A673 (cell line): Measurements from ENCODE around the gene LGALS3BP.

Source experiments
- EZH2 ChIP-seq: fragments of 200-600 bp; sonication (generic); IDR thresholded peaks from 2 replicates; pipeline ENCODE4 v1.6.1; 2017; ENCODE audit warnings: borderline replicate concordance, low read depth, mild to moderate bottlenecking, mixed read lengths, antibody characterized with exemption, low read length; ENCODE audit not compliant: poor library complexity, severe bottlenecking
- TF ChIP-seq, protein P1 (sequence below): fragments of 300-800, 200-600 bp; sonication (generic); conservative IDR thresholded peaks from 2 replicates; pipeline ENCODE4 v1.5.1; 2017; ENCODE audit warnings: low read depth, mild to moderate bottlenecking, antibody characterized with exemption, low read length, moderate library complexity, mixed read lengths

DNA sequence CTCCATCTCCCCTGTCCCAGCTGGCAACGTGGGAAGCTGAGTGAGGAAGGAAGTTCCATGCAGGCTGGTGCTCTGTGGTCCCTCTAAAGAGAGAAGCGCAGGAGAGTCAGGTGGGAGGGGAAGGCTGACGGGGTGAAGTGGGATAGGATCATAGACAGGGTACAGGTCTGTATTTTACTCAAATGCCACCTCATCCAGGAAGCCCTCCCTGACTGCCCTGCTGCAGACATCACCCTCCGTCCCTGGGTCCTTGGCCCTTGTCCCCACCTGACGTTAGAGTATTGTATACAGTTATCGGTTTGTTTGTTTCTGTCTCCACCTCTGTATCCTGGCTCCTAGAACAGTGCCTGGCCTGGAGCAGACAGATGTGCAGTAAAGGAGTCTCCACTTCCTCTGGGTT is 18.2 kb upstream of the LGALS3BP start:
- TF ChIP-seq, protein P1, sequence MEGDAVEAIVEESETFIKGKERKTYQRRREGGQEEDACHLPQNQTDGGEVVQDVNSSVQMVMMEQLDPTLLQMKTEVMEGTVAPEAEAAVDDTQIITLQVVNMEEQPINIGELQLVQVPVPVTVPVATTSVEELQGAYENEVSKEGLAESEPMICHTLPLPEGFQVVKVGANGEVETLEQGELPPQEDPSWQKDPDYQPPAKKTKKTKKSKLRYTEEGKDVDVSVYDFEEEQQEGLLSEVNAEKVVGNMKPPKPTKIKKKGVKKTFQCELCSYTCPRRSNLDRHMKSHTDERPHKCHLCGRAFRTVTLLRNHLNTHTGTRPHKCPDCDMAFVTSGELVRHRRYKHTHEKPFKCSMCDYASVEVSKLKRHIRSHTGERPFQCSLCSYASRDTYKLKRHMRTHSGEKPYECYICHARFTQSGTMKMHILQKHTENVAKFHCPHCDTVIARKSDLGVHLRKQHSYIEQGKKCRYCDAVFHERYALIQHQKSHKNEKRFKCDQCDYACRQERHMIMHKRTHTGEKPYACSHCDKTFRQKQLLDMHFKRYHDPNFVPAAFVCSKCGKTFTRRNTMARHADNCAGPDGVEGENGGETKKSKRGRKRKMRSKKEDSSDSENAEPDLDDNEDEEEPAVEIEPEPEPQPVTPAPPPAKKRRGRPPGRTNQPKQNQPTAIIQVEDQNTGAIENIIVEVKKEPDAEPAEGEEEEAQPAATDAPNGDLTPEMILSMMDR = no peak
- no peak for TF ChIP-seq EZH2
